AG08396 (cell line): Measurements from ENCODE around the gene SEC31A.
"Not testable (repeated sequence)": the region's sequence is repeated elsewhere in the genome, so short reads cannot be mapped to it uniquely, and the experiment has no call there.

Experiments
- DNase-seq: peaks from one replicate; pipeline ENCODE4 v3.0.0; 2012; ENCODE audit warnings: low spot score, mixed read lengths

SEC31A gene

DNA sequence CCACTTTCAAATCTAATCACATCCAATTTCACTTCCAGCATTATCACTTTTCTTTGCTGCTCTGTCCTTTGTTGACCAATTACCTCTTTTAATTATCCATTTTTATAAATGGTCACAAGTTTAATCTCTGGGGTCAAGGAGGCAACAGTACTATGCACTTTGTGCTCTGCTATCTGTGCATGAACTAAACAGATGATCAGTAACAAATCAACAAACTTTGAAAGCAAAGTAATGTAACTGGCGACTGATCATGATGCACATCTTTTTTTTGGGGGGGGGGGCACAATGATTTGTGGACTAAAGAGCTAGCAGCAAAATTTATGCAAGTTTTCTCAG, 1.5 kb upstream of the SEC31A start:
- no peak for DNase-seq

GRCh38 chr4:82891707-82892466, 934 bp upstream of the SEC31A start:
- DNase-seq = no peak

GRCh38 chr4:82890528-82890900, 439 bp downstream of the SEC31A start:
- DNase-seq = no peak

- no peak for DNase-seq
These were observed 1.7 kb downstream of the SEC31A start for GRCh38 chr4:82889287-82889686.

GRCh38 chr4:82886147-82886942, 4.6 kb downstream of the SEC31A start:
- no peak for DNase-seq

DNA sequence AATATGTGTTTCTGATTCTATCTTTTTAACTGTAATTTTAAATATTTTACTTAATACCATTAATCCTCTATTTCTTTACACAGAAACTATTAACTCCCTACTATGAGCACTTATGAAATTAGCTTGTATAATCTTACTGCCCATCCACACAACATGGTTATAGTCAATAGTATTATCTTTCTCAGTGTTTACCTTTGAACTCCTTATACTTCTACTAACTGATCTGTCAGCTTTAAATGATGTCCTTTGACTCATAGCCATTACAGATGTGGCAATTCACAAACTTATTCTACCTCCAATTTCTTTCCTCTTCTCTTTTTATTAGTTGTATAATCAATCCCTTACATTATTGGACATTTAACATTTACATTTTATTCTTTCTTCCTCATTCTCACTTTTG, 5.5 kb downstream of the SEC31A start:
- DNase-seq = no peak

DNA sequence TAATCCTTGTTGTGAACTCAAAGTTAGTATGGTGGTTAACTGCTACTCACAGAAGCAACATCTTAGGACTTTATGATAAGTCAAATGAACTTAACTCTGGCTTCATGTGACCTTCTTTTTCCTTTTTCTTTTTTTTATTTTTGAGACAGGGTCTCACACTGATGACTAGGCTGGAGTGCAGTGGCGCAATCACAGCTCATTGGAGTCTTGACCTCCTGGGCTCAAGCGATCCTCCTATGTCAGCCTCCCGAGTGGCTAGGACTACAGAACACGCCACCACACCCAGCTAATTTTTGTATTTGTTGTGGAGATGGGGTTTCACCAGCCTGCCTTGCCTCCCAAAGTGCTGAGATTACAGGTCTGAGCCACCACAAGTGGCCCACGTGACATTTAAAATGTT, 22.4 kb downstream of the SEC31A start:
- no peak for DNase-seq

DNA sequence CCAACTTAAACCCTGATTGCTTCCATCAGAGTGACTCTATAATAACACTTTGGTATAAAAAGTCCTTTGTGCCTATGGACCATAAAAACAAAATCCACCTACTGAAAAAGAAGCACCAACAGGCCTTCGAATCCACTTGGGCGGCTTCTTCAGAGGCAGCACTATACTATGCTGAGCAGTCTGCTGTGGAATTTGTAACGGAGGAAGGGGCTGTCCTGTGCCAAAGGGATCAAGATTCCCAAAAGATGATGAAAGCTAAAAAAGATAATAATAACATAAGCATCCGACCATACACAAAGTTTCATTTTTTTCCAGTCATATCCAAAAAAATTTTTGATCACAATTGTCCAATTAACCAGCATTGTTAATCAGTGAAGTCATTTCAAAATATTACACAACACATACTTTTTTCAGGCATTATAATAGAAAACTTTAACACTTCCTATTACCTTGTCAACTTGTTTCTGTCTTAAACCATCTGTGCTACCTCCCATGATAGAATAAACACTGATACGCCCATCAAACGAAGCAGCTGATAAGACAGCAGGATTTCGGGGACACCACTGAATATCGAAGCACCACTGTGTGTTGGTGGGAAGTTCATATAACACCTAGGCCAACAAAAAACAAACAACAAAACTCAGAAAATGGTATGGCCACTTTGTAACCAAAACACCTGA, 24.1 kb downstream of the SEC31A start:
- DNase-seq = no peak

DNA sequence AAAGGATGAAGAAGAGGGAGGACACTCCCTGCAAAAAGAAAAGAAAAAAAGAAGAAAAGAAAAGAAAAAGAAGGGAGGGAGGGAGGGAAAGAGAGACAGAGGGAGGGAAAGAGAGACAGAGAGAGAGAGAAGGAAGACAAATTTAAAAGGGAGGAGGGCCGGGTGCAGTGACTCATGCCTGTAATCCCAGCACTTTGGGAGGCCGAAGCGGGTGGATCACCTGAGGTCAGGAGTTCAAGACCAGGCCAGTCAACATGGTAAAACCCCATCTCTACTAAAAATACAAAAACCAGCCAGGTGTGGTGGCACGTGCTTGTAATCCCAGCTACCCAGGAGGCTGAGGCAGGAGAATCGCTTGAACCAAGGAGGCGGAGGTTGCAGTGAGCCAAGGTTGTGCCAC, 24.9 kb downstream of the SEC31A start:
- DNase-seq = not testable (repeated sequence)

- peak; percentile 38 for DNase-seq
These were observed 25.4 kb downstream of the SEC31A start for GRCh38 chr4:82865592-82865991.

GRCh38 chr4:82864336-82864979, 26.5 kb downstream of the SEC31A start:
- DNase-seq = no peak

GRCh38 chr4:82861529-82861928, 29.4 kb downstream of the SEC31A start:
- DNase-seq = no peak

GRCh38 chr4:82860487-82860886, 30.5 kb downstream of the SEC31A start:
- not testable (repeated sequence) for DNase-seq

DNA sequence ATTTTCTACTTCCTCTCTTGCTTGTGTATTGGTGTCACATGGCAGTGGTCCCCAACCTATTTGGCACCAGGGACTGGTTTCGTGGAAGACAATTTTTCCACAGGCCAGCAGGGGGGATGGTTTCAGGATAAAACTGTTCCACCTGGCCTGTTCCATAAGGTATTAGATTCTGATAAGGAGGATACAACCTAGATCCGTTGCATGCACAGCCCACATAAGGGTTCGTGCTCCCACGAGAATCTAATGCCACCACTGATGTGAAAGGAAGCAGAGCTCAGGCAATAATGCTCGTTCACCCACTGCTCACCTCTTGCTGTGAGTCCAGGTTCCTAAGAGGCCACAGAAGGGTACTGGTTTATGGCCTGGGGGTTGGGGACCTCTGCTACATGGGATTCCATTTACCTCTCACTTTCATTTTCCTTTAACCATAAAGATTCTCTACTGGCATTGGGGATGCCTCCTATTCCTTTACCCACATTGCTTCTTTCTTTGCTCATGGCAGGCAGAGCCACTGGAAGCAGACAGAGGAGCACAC, 38.1 kb downstream of the SEC31A start:
- no peak for DNase-seq

GRCh38 chr4:82851885-82852750, 38.8 kb downstream of the SEC31A start:
- DNase-seq = no peak

GRCh38 chr4:82851318-82851717, 39.6 kb downstream of the SEC31A start:
- DNase-seq = no peak

DNA sequence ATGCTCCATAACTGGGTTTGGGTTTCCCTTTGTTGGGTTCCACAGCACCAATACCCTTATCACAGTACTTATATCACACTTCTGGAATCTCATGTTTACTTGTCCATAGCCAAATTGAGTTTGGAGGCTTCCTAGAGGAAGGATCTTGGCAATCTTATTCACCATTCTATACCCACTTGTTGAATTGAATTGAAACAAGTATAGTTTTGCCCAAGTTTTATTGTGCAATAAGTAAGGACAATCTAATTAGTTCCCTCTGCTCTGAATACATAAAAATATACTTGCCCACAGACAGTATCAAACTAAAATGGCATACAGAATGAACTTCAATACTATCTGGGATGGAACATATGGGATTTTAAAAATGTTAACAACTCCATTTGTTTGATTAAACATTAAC, 40.3 kb downstream of the SEC31A start:
- no peak for DNase-seq

DNA sequence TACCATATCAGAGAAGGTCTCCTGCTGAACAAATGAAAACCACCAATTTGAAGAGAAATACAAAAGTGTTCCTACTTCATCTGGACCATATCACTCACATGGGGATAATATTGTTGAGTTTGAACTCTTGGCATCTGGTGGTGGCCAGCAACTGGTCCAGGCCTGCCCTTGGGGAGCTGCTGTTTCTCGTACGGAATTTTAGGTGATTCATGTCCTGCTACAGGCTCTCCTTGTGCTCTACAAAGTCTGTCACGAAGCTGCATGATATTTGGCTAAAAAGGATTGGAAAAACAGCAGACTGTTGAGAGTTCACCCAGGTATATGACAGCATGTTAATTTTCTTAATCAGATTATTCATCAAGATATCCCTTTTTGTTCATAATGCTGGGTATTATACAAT, 42.2 kb downstream of the SEC31A start:
- no peak for DNase-seq

DNA sequence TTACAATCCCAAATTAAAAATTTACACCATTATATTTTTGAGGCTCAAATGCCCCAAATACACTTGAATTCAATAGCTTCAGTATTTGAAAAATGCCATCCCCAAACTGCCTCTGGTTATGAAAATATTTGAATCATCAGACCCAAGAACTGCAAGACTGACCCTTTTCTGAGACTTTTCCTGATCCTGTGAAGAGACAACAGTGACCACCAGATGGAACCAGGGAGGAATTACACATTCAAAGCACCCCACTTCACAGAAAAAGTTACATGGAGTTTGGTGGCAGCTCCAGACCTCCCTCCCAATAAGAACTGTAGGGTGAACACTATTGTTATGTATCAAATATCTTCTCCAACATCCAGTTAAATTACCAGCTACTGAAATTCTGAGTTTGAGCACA, 48.4 kb downstream of the SEC31A start:
- DNase-seq = no peak

GRCh38 chr4:82839624-82840023, 51.3 kb downstream of the SEC31A start:
- no peak for DNase-seq

GRCh38 chr4:82833696-82834313, 57.1 kb downstream of the SEC31A start:
- DNase-seq = peak; percentile 66
